IMR-90 (cell line): ENCODE data around the gene SRRM2. TPM values are rescaled to one million over a fixed set of nuclear protein-coding genes. Genes with fewer than 3 reads are reported as not detected.

Experiments used
- ATAC-seq: fragments of 200-7000 bp; cut with Tn5 transposase; 2 replicates; pipeline ENCODE4 v1.9.1; 2020; ENCODE audit warnings: low read depth, mild to moderate bottlenecking, moderate library complexity
- BruUV-seq: library from RNA; stranded (reverse); fragments of 400-500 nt; replicated peaks from 2 replicates; lab custom pipeline; 2021; lab: Mats Ljungman, UMichigan
- CTCF ChIA-PET: fragments of 300-600 bp; formaldehyde crosslinking; extraction: SDS; loops from one replicate; lab custom pipeline; 2021; ENCODE audit warnings: antibody characterized with exemption; lab: Yijun Ruan, JAX
- POLR2A ChIA-PET: fragments of 300-600 bp; sonication (Branson Sonifier 250); formaldehyde crosslinking; loops from one replicate; lab custom pipeline; 2022; ENCODE audit warnings: antibody characterized with exemption; ENCODE audit not compliant: unreplicated experiment; lab: Charles Lee
- DNase-seq: peaks from one replicate; pipeline ENCODE4 v3.0.0; 2013
- H2AFZ ChIP-seq: replicated peaks from 2 replicates; pipeline ENCODE3; 2013; ENCODE audit warnings: low read length, mild to moderate bottlenecking; ENCODE audit not compliant: poor library complexity
- H2AK5ac ChIP-seq: 2 replicates; pipeline ENCODE4 v1.6.1; 2013; ENCODE audit warnings: low read depth, low read length, inconsistent platforms
- H2AK9ac ChIP-seq: replicated peaks from 2 replicates; pipeline ENCODE3; 2013; ENCODE audit warnings: mild to moderate bottlenecking, low read depth, low read length, moderate library complexity; ENCODE audit not compliant: poor library complexity
- H2BK120ac ChIP-seq: 2 replicates; pipeline ENCODE4 v1.6.1; 2013; ENCODE audit warnings: low read depth, low read length, inconsistent platforms
- H2BK15ac ChIP-seq: 3 replicates; pipeline ENCODE4 v1.6.1; 2013; ENCODE audit warnings: low read depth, low read length, inconsistent platforms
- H2BK20ac ChIP-seq: 2 replicates; pipeline ENCODE4 v1.6.1; 2013; ENCODE audit warnings: low read depth, mild to moderate bottlenecking, inconsistent platforms, low read length, moderate library complexity
- H2BK5ac ChIP-seq: 2 replicates; pipeline ENCODE4 v1.6.1; 2013; ENCODE audit warnings: mild to moderate bottlenecking, low read depth, low read length, inconsistent platforms; ENCODE audit not compliant: poor library complexity, severe bottlenecking
- H3K14ac ChIP-seq: replicated peaks from 2 replicates; pipeline ENCODE4 v1.6.1; 2013; ENCODE audit warnings: low read depth, low read length, inconsistent platforms
- H3K18ac ChIP-seq: 2 replicates; pipeline ENCODE4 v1.6.1; 2013; ENCODE audit warnings: low read depth, low read length, control low read depth
- H3K23ac ChIP-seq: 2 replicates; pipeline ENCODE4 v1.6.1; 2013; ENCODE audit warnings: low read depth, low read length, inconsistent platforms
- H3K27ac ChIP-seq: 2 replicates; pipeline ENCODE4 v1.5.1; 2013; ENCODE audit warnings: mild to moderate bottlenecking, control low read depth, low read length; ENCODE audit not compliant: insufficient read depth
- H3K27me3 ChIP-seq: 2 replicates; pipeline ENCODE4 v1.6.1; 2013; ENCODE audit warnings: low read length; ENCODE audit not compliant: control insufficient read depth, insufficient read depth
- H3K36me3 ChIP-seq: 2 replicates; pipeline ENCODE4 v1.6.1; 2013; ENCODE audit warnings: low read length, mixed read lengths; ENCODE audit not compliant: control insufficient read depth, insufficient read depth
- H3K4ac ChIP-seq: 2 replicates; pipeline ENCODE4 v1.6.1; 2013; ENCODE audit warnings: low read depth, low read length, inconsistent platforms
- H3K4me1 ChIP-seq: 2 replicates; pipeline ENCODE4 v1.6.1; 2013; ENCODE audit warnings: low read length, mixed read lengths; ENCODE audit not compliant: control insufficient read depth, insufficient read depth
- H3K4me2 ChIP-seq: 2 replicates; pipeline ENCODE4 v1.6.1; 2013; ENCODE audit warnings: low read depth, mild to moderate bottlenecking, control low read depth, low read length, moderate library complexity
- H3K4me3 ChIP-seq: 2 replicates; pipeline ENCODE4 v1.5.1; 2013; ENCODE audit warnings: low read depth, mild to moderate bottlenecking, control low read depth, low read length, moderate library complexity; ENCODE audit not compliant: insufficient read depth
- H3K56ac ChIP-seq: 2 replicates; pipeline ENCODE4 v1.6.1; 2013; ENCODE audit warnings: low read length, inconsistent platforms; ENCODE audit not compliant: insufficient read depth; ENCODE audit errors: extremely low read depth
- H3K79me1 ChIP-seq, 2 experiments: 2 replicates each; pipeline ENCODE4 v1.6.1; 2013; ENCODE audit warnings: low read length in 2 of 2, inconsistent platforms in 1 of 2, low read depth in 1 of 2
- H3K9ac ChIP-seq: 2 replicates; pipeline ENCODE4 v1.6.1; 2013; ENCODE audit warnings: low read depth, low read length, control low read depth
- H3K9me1 ChIP-seq: 2 replicates; pipeline ENCODE4 v1.6.1; 2013; ENCODE audit warnings: low read length, inconsistent platforms; ENCODE audit not compliant: insufficient read depth
- H3K9me3 ChIP-seq: 2 replicates; pipeline ENCODE4 v1.6.1; 2013; ENCODE audit warnings: low read length; ENCODE audit not compliant: control insufficient read depth, insufficient read depth
- H4K20me1 ChIP-seq: 2 replicates; pipeline ENCODE4 v1.6.1; 2013; ENCODE audit warnings: low read length, inconsistent platforms; ENCODE audit not compliant: insufficient read depth
- H4K5ac ChIP-seq: 2 replicates; pipeline ENCODE4 v1.6.1; 2013; ENCODE audit warnings: mild to moderate bottlenecking, low read depth, low read length, control low read depth
- H4K8ac ChIP-seq, 2 experiments: 2 replicates each; pipeline ENCODE4 v1.6.1; 2013; ENCODE audit warnings: low read depth in 2 of 2, low read length in 2 of 2, control low read depth in 1 of 2, inconsistent platforms in 1 of 2
- H4K91ac ChIP-seq: 2 replicates; pipeline ENCODE4 v1.6.1; 2013; ENCODE audit warnings: low read depth, low read length, inconsistent platforms; ENCODE audit not compliant: insufficient read depth
- BHLHE40 ChIP-seq: fragments of 150-350 bp; IDR thresholded peaks from 2 replicates; pipeline ENCODE4 v1.6.1; 2016; ENCODE audit warnings: mild to moderate bottlenecking, low read depth, low read length
- CEBPB ChIP-seq: IDR thresholded peaks from 2 replicates; pipeline ENCODE4 v1.6.1; 2012; ENCODE audit warnings: low read depth, low read length, improper control_type of control experiment
- CHD1 ChIP-seq: IDR thresholded peaks from 2 replicates; pipeline ENCODE4 v1.6.1; 2012; ENCODE audit warnings: low read depth, low read length, improper control_type of control experiment
- CTCF ChIP-seq: conservative IDR thresholded peaks from 2 replicates; pipeline ENCODE4 v1.5.1; 2012; ENCODE audit warnings: mild to moderate bottlenecking, low read depth, low read length, improper control_type of control experiment
- ELK1 ChIP-seq: fragments of 150-350 bp; IDR thresholded peaks from 2 replicates; pipeline ENCODE4 v1.6.1; 2016; ENCODE audit warnings: low read depth, mild to moderate bottlenecking, low read length, moderate library complexity, borderline replicate concordance
- FOS ChIP-seq: fragments of 150-350 bp; IDR thresholded peaks from 2 replicates; pipeline ENCODE4 v1.6.1; 2016; ENCODE audit warnings: low read depth, low read length
- MAFK ChIP-seq: IDR thresholded peaks from 2 replicates; pipeline ENCODE4 v1.6.1; 2012; ENCODE audit warnings: low read depth, low read length, improper control_type of control experiment
- MAZ ChIP-seq: IDR thresholded peaks from 2 replicates; pipeline ENCODE4 v1.6.1; 2012; ENCODE audit warnings: low read depth, mild to moderate bottlenecking, low read length, improper control_type of control experiment, moderate library complexity, borderline replicate concordance
- MXI1 ChIP-seq: IDR thresholded peaks from 2 replicates; pipeline ENCODE4 v1.6.1; 2012; ENCODE audit warnings: low read depth, mild to moderate bottlenecking, low read length, moderate library complexity, borderline replicate concordance
- NFE2L2 ChIP-seq: fragments of 150-350 bp; IDR thresholded peaks from 2 replicates; pipeline ENCODE4 v1.6.1; 2016; ENCODE audit warnings: low read depth, mild to moderate bottlenecking, low read length
- POLR2A ChIP-seq: IDR thresholded peaks from 2 replicates; pipeline ENCODE4 v1.6.1; 2012; ENCODE audit warnings: mild to moderate bottlenecking, low read depth, low read length
- RAD21 ChIP-seq: IDR thresholded peaks from 2 replicates; pipeline ENCODE4 v1.6.1; 2012; ENCODE audit warnings: low read length, improper control_type of control experiment
- RCOR1 ChIP-seq: IDR thresholded peaks from 2 replicates; pipeline ENCODE4 v1.6.1; 2012; ENCODE audit warnings: mild to moderate bottlenecking, low read length, improper control_type of control experiment; ENCODE audit not compliant: insufficient replicate concordance
- RFX5 ChIP-seq: IDR thresholded peaks from 2 replicates; pipeline ENCODE4 v1.8.0; 2012; ENCODE audit warnings: low read depth, mild to moderate bottlenecking, low read length, moderate library complexity
- SMC3 ChIP-seq: fragments of 150-350 bp; IDR thresholded peaks from 2 replicates; pipeline ENCODE4 v1.6.1; 2016; ENCODE audit warnings: low read depth, mild to moderate bottlenecking, antibody characterized with exemption, low read length, moderate library complexity
- USF2 ChIP-seq: fragments of 150-350 bp; IDR thresholded peaks from 2 replicates; pipeline ENCODE4 v1.6.1; 2017; ENCODE audit warnings: mild to moderate bottlenecking, antibody characterized with exemption, low read length, low read depth
- WGBS, 2 experiments: methylation state at CpG; one replicate each; pipeline versions ENCODE4 v1.1.5 to v1.1.7; 2013; ENCODE audit warnings: missing lambda C conversion rate in 2 of 2; ENCODE audit not compliant: insufficient read length in 1 of 2; ENCODE audit errors: extremely low coverage in 2 of 2; 5-methylcytosine and 5-hydroxymethylcytosine counted together
- dilution Hi-C: fragments of 300-500 bp; cut with HindIII; formaldehyde crosslinking; loops from one replicate; pipeline ENCODE4 v1.14.3; 2018; ENCODE audit warnings: low sequenced_read_pairs; ENCODE audit not compliant: unreplicated experiment
- in situ Hi-C: fragments of 300-500 bp; cut with MboI; formaldehyde crosslinking; loops from 3 replicates; pipeline ENCODE4 v1.14.3; 2019; ENCODE audit warnings: low sequenced_read_pairs, inconsistent platforms, mixed read lengths
- intact Hi-C: fragments of 100-400 bp; cut with micrococcal nuclease; formaldehyde crosslinking; loops from 2 replicates; pipeline ENCODE4 v1.10.0; 2022
- polyA plus RNA-seq, 3 experiments: library from polyadenylated mRNA; depleted of rRNA; stranded (reverse); fragments of >200 nt; gene quantifications; 2 replicates each; pipeline ENCODE4 v1.2.3, GENCODE V29; 2012; ENCODE audit warnings: low replicate concordance in 1 of 3
- total RNA-seq: library from RNA; depleted of rRNA; stranded (reverse); fragments of >200 nt; gene quantifications from 2 replicates; pipeline ENCODE4 v1.2.3, GENCODE V29; 2012

SRRM2 gene
- total and polyA plus RNA-seq, 2 of the 4 experiments (the other 2 are of a cell fraction) = 20.3 to 300 TPM

GRCh38 chr16:2783581-2784357 is 31.3 kb downstream of the SRRM2 start:
- Histone ChIP-seq H4K5ac (no peak overlapping the region), H2BK120ac (no peak overlapping the region), H3K9ac (no peak overlapping the region), H3K56ac (no peak overlapping the region), H3K18ac (no peak overlapping the region), H3K9me1 (peaks cover 2% of the 10 kb centered on the region), H2AFZ (no peak overlapping the region), H2BK20ac (no peak overlapping the region), H3K36me3 (no peaks in the 10 kb centered on the region), H3K4me3 (no peak overlapping the region), H4K20me1 (no peaks in the 10 kb centered on the region), H3K79me1 (peaks cover 2 to 7% of the 10 kb centered on the region in 2 experiments; a peak in 3 of 4 replicates), H3K4ac (no peak overlapping the region), H4K8ac (no peak overlapping the region), H2AK5ac (no peak overlapping the region), H3K27ac (no peak overlapping the region), H3K4me2 (no peak overlapping the region), H2AK9ac (no peak overlapping the region), H3K23ac (no peak overlapping the region), H3K27me3 (peaks cover 48% of the 10 kb centered on the region), H2BK15ac (no peak overlapping the region), H3K4me1 (no peaks in the 10 kb centered on the region), H3K14ac (no peak overlapping the region), H3K9me3 (no peaks in the 10 kb centered on the region), H2BK5ac (no peak overlapping the region), H4K91ac (no peak overlapping the region)
- WGBS, 2 experiments = 68% methylated on average over 8 of the region's 15 CpGs; no CpG with 5 or more reads in 1 of the 2 experiments
- intact Hi-C loops = no loop called here
- POLR2A ChIA-PET = no interaction called here
- CTCF ChIA-PET = no interaction called here
- in situ Hi-C loops = no loop called here
- DNase-seq (no peak), ATAC-seq (no peak)
- no peak for TF ChIP-seq CHD1
- no peak for TF ChIP-seq MXI1
- no peak for TF ChIP-seq RFX5
- no peak for TF ChIP-seq SMC3
- TF ChIP-seq NFE2L2 = no peak
- TF ChIP-seq BHLHE40 = no peak
- TF ChIP-seq CTCF = no peak
- no peak for TF ChIP-seq CEBPB
- no peak for TF ChIP-seq FOS
- no peak for TF ChIP-seq RAD21
- TF ChIP-seq ELK1 = no peak
- TF ChIP-seq RCOR1 = no peak
- no peak for TF ChIP-seq MAFK
- no peak for TF ChIP-seq MAZ
- TF ChIP-seq POLR2A = no peak
- no peak for TF ChIP-seq USF2
- BruUV-seq = no TSS peak
- dilution Hi-C loops = no loop called here
